Body of pancreas (tissue), 4 donors: Measurements from ENCODE around the gene POMT2.

Experiments
- POLR2A ChIP-seq, 3 donors: fragments of 450-650 bp; IDR thresholded peaks; one replicate each; pipeline ENCODE4 v1.6.1; 2016; ENCODE audit warnings: antibody characterized with exemption in 3 of 3, mild to moderate bottlenecking in 2 of 3
- TF ChIP-seq, protein P1 (sequence below), 7 experiments: fragments of 450-650 bp in 4 of 7; fragments of 200-600 bp in 3 of 7; sonication (generic) in 3 of 7; IDR thresholded peaks; one replicate each; pipeline ENCODE4 v1.5.1; 2016 to 2019; ENCODE audit warnings: antibody characterized with exemption in 7 of 7

DNA sequence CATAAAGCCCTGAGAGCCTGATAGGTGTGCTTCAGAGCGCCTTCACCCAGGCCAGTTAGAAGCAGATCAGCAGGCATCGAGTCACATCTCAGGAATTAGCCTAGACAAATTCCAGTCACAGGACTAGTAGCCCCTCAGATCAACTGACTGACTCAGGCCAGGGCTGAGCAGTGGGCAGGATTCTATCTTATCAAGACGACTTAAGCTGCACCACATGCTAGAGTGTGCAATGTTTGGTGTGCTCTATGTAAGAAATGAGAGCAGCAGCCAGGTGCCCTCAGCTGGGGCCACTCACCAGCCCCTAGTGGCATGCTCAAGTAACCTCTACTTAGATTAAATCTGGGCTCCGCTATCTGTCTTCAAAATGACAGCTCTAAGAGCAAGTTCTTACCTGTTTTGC lies 30.0 kb downstream of the POMT2 start:
- TF ChIP-seq, protein P1, sequence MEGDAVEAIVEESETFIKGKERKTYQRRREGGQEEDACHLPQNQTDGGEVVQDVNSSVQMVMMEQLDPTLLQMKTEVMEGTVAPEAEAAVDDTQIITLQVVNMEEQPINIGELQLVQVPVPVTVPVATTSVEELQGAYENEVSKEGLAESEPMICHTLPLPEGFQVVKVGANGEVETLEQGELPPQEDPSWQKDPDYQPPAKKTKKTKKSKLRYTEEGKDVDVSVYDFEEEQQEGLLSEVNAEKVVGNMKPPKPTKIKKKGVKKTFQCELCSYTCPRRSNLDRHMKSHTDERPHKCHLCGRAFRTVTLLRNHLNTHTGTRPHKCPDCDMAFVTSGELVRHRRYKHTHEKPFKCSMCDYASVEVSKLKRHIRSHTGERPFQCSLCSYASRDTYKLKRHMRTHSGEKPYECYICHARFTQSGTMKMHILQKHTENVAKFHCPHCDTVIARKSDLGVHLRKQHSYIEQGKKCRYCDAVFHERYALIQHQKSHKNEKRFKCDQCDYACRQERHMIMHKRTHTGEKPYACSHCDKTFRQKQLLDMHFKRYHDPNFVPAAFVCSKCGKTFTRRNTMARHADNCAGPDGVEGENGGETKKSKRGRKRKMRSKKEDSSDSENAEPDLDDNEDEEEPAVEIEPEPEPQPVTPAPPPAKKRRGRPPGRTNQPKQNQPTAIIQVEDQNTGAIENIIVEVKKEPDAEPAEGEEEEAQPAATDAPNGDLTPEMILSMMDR (IDR thresholded peaks at IDR 0.05) = no peak
- TF ChIP-seq POLR2A (IDR thresholded peaks at IDR 0.05) = no peak
